GM19372 (cell line): ENCODE data around the gene ACSL6.
"Not testable (repeated sequence)": the region's sequence is repeated elsewhere in the genome, so short reads cannot be mapped to it uniquely, and the experiment has no call there.

Experiments
- ATAC-seq: cut with Tn5 transposase; IDR thresholded peaks from one replicate; pipeline ENCODE4 v1.9.1; 2021; ENCODE audit warnings: mild to moderate bottlenecking, low read depth, moderate library complexity; ENCODE audit not compliant: unreplicated experiment

The ACSL6 gene

DNA sequence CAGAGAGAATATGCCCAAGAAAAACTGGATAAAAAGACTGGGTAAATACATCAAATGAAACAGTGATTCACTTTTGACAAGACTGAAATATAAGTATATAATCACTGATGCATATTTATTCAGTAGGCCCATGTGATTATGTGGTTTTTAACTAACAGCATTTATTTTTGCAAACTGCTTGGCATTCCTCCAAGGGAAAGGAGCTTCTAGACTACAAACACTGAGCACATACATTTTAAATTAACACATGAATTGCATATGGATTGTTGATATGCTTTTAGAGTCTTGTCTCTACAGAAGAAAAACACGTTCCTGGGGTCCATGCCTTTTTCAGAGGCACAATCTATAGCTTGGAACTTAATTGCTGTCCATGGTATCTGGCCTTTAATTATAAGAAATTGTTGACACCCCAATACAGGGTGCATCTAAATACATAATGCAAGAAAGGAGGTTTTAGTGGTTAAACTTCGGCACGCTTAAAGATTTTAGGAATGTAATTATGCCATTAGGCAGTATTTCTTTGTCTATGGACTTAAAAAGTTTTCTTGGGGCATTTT lies 59.1 kb downstream of the ACSL6 start:
- ATAC-seq: no peak

DNA sequence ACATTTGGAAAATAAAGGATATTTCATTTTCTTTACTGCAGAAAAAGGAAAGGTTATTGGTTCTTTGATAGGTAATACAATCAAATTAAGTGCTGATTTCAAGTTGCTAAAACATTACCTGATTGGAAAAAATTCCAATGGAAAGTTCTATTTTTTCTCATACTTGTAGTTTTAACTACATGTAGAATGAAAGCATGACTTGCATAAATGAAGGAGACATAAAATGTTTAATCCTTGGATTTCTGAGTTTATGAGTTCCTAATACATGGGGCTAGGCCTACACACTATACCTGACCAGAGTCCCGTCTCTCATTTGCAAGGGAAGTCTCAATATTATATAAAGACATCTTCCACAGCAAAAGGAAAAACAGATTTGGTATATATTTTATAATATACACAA lies 60.8 kb downstream of the ACSL6 start:
- no peak for ATAC-seq

DNA sequence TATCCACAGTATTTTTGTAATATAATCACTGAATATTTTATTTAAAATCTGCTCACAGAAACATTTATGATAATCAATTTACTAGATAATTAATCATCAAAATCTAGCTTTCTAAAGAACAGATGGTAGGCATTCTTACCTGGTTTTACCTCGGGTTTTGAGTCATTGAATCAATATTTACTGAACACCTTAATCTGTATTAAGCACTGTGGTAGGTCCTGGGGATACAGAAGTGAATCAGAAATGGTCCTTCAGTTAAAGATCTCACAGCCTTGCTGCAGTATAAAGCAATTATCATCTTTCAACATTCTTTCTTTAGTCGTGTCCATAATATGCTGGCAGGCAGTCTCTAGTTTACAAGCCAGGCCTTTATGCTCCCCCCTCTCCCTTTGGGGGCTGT lies 64.0 kb downstream of the ACSL6 start:
- no peak for ATAC-seq

DNA sequence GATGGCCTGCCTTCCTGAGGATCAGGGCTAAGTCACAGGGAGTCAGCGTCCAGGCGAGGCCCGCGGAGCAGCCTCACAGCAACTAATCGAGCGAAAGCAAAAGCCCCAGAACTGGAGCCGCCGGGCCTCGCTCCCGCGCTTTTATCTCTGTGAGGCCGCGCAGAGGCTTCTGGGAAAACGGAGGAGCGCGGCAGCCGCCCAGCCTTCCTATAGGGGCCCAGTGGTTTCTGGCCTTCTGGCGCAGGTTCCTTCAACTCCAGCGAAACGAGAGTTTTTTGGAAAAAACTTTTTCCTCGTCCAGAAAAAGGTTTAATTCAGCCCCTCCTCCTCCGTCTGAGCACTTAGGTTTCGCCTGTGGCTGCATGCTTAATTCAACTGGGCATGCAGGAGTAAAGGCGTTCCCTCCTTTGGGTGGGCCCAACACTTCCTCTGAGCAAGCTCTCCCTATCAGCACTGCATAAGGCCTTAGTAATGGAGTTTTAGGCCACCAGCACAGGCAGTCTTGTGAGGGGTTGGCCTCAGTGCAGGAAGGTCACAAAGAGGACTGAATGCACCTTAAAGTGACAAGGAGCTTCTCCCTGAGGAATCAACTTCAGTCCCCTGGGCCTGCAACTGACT lies 65.8 kb downstream of the ACSL6 start, which contains the start of gene MEIKIN:
Gene MEIKIN, minus strand, starts transcription at position 113 of the 618 bp plus-strand sequence. CDS start 158 bp downstream, outside the sequence.
- no peak for ATAC-seq

DNA sequence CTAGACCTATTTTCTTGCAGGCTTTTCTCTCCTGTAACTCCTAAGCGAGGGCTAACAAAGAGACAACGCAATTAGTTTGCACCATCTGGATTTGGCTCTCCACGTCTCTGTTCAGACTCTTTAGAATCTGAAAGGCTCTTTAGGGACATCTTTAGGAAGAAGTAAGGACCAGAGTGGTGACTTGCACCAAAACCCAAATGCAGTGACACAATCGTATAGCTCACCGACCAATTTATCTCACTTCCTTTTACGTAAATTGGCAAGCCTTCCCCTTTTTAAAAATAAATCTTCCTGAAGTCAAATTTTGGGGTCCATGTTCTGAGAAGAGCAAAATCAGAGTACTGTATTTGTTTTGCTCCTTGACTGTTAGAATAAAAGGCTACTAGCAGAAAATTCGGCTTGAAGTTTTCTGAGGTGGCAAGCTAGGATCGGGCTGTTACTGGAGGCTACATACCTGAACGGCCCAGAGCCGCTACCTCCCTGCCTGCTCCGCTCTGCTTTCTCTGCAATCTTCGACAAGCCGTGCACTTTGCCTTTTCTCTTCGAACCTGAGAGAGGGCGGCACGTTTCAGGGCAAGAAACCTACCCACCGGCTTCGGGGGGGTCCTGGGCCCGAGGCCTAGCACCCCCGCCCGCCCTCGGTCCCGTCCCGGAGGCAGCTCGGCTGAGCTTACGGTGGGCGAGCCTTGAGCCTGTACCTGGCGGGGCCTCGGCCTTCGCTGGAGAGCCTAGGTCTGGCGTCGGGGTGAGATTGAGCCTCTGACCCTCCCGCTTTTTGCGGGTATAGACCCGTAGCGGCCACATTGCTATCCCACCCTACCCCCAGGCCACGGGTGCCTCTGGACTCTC lies 66.5 kb downstream of the ACSL6 start:
- no peak for ATAC-seq

DNA sequence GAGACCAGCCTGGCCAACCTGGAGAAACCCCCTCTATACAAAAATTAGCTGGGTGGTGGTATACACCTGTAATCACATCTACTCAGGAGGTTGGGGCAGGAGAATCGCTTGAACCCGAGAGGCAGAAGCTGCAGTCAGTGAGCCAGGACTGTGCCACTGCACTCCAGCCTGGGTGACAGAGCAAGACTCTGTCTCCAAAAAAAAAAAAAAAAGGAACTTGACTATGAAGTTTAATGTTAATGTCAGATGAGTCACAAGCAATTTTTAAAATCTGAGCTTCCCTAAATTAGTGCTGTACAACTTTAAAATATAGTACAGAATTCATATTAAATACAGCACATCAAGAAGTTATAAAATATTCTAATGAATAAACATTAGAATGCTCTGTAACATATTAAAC lies 67.5 kb downstream of the ACSL6 start:
- ATAC-seq: no peak

DNA sequence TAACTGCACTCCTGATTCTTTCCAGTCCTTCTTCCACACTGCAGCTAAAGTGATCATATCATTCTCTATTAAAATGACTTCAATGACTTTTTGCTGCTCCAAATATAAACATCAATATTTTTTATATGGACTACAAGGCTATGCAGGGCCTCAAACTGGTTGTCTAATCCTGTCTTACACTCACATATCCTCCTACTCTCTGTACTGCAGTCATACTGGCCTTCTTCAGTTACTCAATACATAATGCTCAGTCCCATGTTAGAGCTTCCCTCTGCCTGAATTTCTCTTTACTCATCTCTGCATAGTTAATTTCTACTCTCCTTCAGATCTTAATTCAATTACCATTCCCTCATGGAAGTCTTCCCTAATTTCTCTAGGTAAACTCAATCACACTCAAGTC lies 69.4 kb downstream of the ACSL6 start:
- no peak for ATAC-seq

DNA sequence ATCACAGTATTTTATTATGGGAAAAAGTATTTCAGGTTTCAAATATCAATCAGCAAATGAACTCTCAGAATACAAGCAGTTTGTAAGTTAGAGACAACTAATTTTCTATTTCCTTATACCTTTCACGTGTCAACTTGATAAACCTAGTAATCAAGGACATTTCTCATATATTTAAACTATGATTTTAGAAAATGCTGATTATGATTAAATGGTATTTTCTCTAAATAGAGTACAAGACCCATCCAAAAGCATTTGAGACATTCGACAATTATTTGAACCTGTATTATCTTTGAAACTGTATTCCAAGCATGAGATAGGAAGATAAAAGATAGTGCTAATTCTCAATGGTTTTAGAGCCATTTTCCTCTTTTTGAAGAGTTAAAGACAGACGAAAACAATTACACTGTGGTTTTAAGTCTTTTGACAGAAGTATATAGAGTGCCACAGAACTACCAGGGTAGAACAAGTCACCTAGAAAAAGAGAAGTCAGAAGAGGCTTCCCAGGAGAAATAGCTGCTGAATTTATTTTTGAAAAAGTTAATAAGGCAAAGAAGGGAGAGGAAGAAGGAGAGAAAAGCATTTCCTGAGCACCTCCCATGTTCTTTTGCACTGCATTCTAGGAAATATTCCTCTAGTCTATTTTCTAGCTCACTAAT lies 71.6 kb downstream of the ACSL6 start:
- no peak for ATAC-seq

DNA sequence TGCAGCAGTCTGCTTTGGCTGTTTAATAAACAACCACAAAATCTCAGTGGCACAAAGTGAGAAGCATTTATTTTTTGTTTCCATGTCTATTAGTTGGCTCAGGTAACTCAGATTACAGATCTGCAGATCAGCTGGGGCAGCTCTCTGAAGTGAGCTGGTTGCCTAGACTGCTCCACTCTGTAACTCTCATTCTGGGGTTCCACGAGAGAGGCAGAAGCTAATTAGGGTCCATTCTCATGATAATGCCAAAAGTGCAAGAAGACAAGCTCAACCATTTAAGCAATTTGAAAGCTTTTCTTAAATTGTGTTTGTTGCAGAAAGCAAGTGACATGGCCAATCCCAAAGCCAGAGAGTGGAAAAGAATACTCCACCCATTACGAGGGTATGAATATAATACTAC lies 79.2 kb downstream of the ACSL6 start:
- ATAC-seq: no peak

DNA sequence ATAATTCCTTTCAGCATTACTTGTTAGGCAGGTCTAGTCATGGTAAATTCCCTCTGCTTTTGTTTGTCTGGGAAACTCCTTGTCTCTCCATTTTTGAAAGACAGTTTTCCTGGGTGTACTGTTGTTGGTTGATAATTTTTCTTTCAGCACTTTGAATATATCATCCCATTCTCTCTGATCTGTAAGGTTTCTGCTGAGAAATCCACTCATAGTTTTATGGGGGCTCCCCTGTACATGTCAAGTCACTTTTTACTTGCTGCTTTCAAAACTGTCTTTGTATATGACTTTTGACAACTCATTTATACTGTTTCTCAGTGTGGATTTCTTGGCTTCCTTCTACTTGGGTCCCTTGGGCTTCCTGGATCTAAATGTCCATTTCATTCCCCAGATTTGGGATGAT lies 82.5 kb downstream of the ACSL6 start:
- no peak for ATAC-seq

DNA sequence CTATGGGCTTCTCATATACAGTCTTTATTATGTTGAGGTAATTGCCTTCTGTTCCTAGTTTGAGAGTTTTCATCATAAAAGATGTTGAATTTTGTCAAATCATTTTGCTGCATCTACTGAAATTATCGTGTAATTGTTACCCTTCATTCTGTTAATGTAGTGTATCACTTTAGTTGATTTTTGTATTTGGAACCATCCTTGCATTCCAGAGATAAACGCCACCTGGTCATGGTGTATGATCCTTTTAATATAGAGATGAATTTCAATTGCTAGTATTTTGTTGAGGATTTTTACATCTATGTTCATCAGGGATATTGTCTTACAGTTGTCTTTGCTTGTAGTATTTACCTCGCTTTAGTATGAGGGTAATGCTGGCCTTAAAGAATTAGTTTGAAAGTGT lies 85.3 kb downstream of the ACSL6 start:
- no peak for ATAC-seq

DNA sequence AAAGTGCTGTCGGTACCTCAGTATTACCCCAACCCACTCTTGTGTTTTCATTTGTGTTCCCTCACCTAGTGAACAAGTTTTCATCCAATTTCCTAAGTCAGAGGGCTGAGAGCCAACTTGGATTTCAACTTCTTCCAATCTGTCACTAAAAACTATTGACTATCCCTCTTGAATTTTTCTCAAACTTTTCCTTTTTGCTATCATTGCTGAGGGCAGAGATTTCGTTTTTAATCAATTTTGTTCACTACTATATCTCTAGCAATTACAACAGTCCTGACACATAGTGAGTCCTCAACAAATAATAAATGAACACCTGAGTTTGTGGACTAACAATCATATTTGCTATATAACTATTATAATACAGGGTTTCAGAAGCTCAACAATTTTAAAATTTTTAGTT lies 95.0 kb downstream of the ACSL6 start:
- ATAC-seq: no peak

DNA sequence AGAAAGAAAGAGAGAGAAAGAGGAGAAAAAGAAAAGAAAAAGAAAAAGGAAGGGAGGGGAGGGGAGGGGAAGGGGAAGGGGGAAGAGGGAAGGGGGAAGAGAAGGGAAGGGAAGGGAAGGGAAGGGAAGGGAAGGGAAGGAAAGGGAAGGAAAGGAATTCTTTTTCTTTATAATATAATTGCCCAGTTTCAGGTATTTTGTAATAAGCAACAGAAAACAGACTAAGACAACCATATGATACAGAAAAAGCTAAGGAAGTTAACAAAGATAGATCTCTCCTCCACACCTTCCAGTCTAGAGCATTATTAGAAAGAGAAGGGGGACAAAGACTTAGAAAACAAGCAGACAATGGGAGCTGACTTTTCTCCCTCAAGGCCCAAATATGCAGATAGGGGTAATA lies 97.0 kb downstream of the ACSL6 start:
- ATAC-seq: no peak

DNA sequence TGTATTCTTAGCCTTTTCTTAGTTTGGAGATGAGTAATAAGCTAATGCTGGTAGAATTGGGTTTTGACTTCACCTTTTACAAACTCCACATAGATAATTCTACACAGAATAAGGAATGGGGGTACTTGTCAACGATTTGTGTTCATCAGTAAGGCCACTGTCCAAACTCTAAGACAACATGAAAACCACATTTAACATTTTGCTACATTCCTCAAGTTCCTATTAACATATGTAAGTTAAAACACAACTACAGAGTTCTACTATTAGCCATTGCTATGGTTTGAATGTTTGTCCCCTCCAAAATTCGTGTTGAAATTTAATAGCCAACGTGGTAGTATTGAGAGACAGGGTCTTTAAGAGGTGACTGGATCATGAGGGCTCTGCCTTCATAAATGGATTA lies 97.9 kb downstream of the ACSL6 start:
- no peak for ATAC-seq

DNA sequence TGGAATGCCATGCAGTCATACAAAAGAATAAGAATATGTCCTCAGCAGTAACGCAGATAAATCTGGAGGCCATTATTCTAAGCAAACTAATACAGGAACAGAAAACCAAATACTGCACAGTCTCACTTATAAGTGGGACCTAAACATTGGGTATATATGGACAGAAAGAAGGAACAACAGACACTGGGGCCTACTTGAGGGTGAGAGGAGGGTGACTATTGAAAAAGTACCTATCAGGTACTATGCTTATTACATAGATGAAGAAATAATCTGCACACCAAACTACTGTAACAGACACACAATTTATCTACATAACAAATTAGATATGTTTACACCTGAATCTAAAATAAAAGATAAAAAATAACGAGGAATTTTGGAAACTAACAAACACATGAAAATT lies 104.8 kb downstream of the ACSL6 start:
- no peak for ATAC-seq

DNA sequence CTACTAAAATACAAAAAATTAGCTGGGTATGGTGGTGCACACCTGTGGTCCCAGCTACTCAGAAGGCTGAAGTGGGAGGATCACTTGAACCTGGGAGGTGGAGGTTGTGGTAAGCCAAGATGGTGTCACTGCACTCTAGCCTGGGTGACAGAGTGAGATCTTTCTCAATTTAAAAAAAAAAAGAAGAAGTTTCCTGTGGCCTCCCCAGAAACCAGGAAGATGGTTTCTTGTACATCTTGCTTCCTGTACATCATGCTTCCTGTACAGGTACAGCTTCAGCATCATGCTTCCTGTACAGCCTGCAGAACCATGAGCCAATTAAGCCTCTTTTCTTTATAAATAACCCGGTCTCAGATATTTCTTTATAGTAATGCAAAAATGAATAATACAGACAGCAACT lies 109.2 kb downstream of the ACSL6 start:
- not testable (repeated sequence) for ATAC-seq
